Astrocyte (in vitro differentiated cells and primary cell): ENCODE data around the gene MTHFSD. TPM values are rescaled to one million over a fixed set of nuclear protein-coding genes. Genes with fewer than 3 reads are reported as not detected.

ENCODE experiments used
- DNase-seq: peaks from one replicate; pipeline ENCODE4 v3.0.0-alpha.2; 2010; ENCODE audit warnings: low read depth
- FAIRE-seq: peaks from 2 replicates; lab custom pipeline; 2011; peaks lifted over from hg19 to GRCh38; lab: Jason Lieb, UNC
- H2AFZ ChIP-seq: 2 replicates; pipeline ENCODE4 v1.6.0; 2012; ENCODE audit warnings: low read depth, low read length, inconsistent platforms
- H3K27ac ChIP-seq: 2 replicates; pipeline ENCODE4 v1.5.1; 2011; ENCODE audit warnings: low read depth, low read length, inconsistent platforms
- H3K27me3 ChIP-seq: 2 replicates; pipeline ENCODE4 v1.6.0; 2011; ENCODE audit warnings: low read length, inconsistent platforms; ENCODE audit not compliant: insufficient read depth
- H3K36me3 ChIP-seq: 2 replicates; pipeline ENCODE4 v1.5.1; 2011; ENCODE audit warnings: low read length, inconsistent platforms; ENCODE audit not compliant: insufficient read depth
- H3K4me1 ChIP-seq: 2 replicates; pipeline ENCODE4 v1.5.1; 2011; ENCODE audit warnings: low read length, inconsistent platforms; ENCODE audit not compliant: insufficient read depth
- H3K4me2 ChIP-seq: 2 replicates; pipeline ENCODE4 v1.6.0; 2012; ENCODE audit warnings: low read length, inconsistent platforms
- H3K4me3 ChIP-seq: 2 replicates; pipeline ENCODE4 v1.5.1; 2011; ENCODE audit warnings: low read depth, mild to moderate bottlenecking, low read length, inconsistent platforms; ENCODE audit not compliant: insufficient read depth
- H3K79me2 ChIP-seq: 2 replicates; pipeline ENCODE4 v1.6.0; 2012; ENCODE audit warnings: mild to moderate bottlenecking, low read length, inconsistent platforms; ENCODE audit not compliant: insufficient read depth
- H3K9ac ChIP-seq: 2 replicates; pipeline ENCODE4 v1.6.0; 2012; ENCODE audit warnings: mild to moderate bottlenecking, low read length, inconsistent platforms
- H3K9me3 ChIP-seq: 2 replicates; pipeline ENCODE4 v1.5.1; 2012; ENCODE audit warnings: low read depth, mild to moderate bottlenecking, low read length, inconsistent platforms; ENCODE audit not compliant: insufficient read depth
- H4K20me1 ChIP-seq: 2 replicates; pipeline ENCODE4 v1.6.0; 2012; ENCODE audit warnings: low read length, inconsistent platforms; ENCODE audit not compliant: insufficient read depth
- H3K27ac Mint-ChIP-seq: one replicate; pipeline ENCODE4 v1.8.0; 2021; ENCODE audit warnings: mild to moderate bottlenecking, mixed read lengths; ENCODE audit not compliant: unreplicated experiment
- H3K27me3 Mint-ChIP-seq: one replicate; pipeline ENCODE4 v1.8.0; 2021; ENCODE audit warnings: low read depth, mixed read lengths; ENCODE audit not compliant: unreplicated experiment
- H3K36me3 Mint-ChIP-seq: one replicate; pipeline ENCODE4 v1.8.0; 2021; ENCODE audit warnings: low read depth, mixed read lengths; ENCODE audit not compliant: unreplicated experiment
- H3K4me1 Mint-ChIP-seq: one replicate; pipeline ENCODE4 v1.8.0; 2021; ENCODE audit warnings: low read depth, mixed read lengths; ENCODE audit not compliant: unreplicated experiment
- H3K4me3 Mint-ChIP-seq: one replicate; pipeline ENCODE4 v1.8.0; 2021; ENCODE audit warnings: mild to moderate bottlenecking, moderate library complexity, mixed read lengths; ENCODE audit not compliant: unreplicated experiment
- H3K9me3 Mint-ChIP-seq: one replicate; pipeline ENCODE4 v1.8.0; 2021; ENCODE audit warnings: mild to moderate bottlenecking, mixed read lengths; ENCODE audit not compliant: unreplicated experiment
- CTCF ChIP-seq: IDR thresholded peaks from 2 replicates; pipeline ENCODE4 v1.5.1; 2011; ENCODE audit warnings: low read depth, mild to moderate bottlenecking, inconsistent platforms, low read length, moderate library complexity; ENCODE audit not compliant: insufficient read depth
- EZH2 ChIP-seq: IDR thresholded peaks from 2 replicates; pipeline ENCODE4 v1.6.1; 2012; ENCODE audit warnings: mild to moderate bottlenecking, low read length, inconsistent platforms; ENCODE audit not compliant: insufficient read depth
- total RNA-seq: library from RNA; stranded (reverse); gene quantifications from 2 replicates; pipeline ENCODE4 v1.2.1, GENCODE V29; 2021

Gene MTHFSD
- total RNA-seq, 1 donor from 2014 or later, result 15.6 TPM

- FAIRE-seq (no peak), DNase-seq (no peak)
- Histone ChIP-seq H3K36me3 (peaks cover 12% of the 10 kb centered on the region), H3K9me3 (no peaks in the 10 kb centered on the region), H3K4me2 (peak overlapping the region; percentile 86), H3K27me3 (no peaks in the 10 kb centered on the region), H3K79me2 (peaks cover 94% of the 10 kb centered on the region), H3K27ac (peak overlapping the region; percentile 94), H3K4me3 (peak overlapping the region; percentile 97), H3K9ac (peak overlapping the region; percentile 99), H3K4me1 (peaks cover 50% of the 10 kb centered on the region), H2AFZ (no peak overlapping the region), H4K20me1 (peaks cover 64% of the 10 kb centered on the region)
- H3K36me3 Mint-ChIP-seq, result peaks cover 14% of the 10 kb centered on the region
- no peak overlapping the region for H3K4me3 Mint-ChIP-seq
- H3K4me1 Mint-ChIP-seq, result peaks cover 38% of the 10 kb centered on the region
- peaks cover 37% of the 10 kb centered on the region for H3K27me3 Mint-ChIP-seq
- H3K27ac Mint-ChIP-seq, result peak overlapping the region; percentile 58
- TF ChIP-seq EZH2 (no peak), CTCF (no peak)
- H3K9me3 Mint-ChIP-seq, result no peaks in the 10 kb centered on the region
Observed at GRCh38 chr16:86572606-86573005, 17.6 kb upstream of the MTHFSD start.

- Mint-ChIP-seq H3K36me3 (peaks cover 14% of the 10 kb centered on the region), H3K4me3 (peak overlapping the region; percentile 90), H3K4me1 (peaks cover 34% of the 10 kb centered on the region), H3K27me3 (peaks cover 37% of the 10 kb centered on the region), H3K9me3 (no peaks in the 10 kb centered on the region), H3K27ac (no peak overlapping the region)
- H3K27ac ChIP-seq, result peak overlapping the region; percentile 94
- H3K4me1 ChIP-seq, result peaks cover 44% of the 10 kb centered on the region
- peaks cover 94% of the 10 kb centered on the region for H3K79me2 ChIP-seq
- TF ChIP-seq EZH2, result no peak
- no peak for TF ChIP-seq CTCF
- DNase-seq, result no peak
- H3K9me3 ChIP-seq, result no peaks in the 10 kb centered on the region
- H3K27me3 ChIP-seq, result no peaks in the 10 kb centered on the region
- peak overlapping the region; percentile 86 for H3K4me2 ChIP-seq
- H3K36me3 ChIP-seq, result peaks cover 12% of the 10 kb centered on the region
- no peak overlapping the region for H2AFZ ChIP-seq
- peak overlapping the region; percentile 97 for H3K4me3 ChIP-seq
- no peak for FAIRE-seq
- peaks cover 64% of the 10 kb centered on the region for H4K20me1 ChIP-seq
- H3K9ac ChIP-seq, result peak overlapping the region; percentile 99
Observed at GRCh38 chr16:86572041-86572521, 17.0 kb upstream of the MTHFSD start.

GRCh38 chr16:86571530-86571915 is 16.5 kb upstream of the MTHFSD start:
- H3K4me3 Mint-ChIP-seq, result peak overlapping the region; percentile 90
- H3K4me1 ChIP-seq, result peaks cover 39% of the 10 kb centered on the region
- peaks cover 64% of the 10 kb centered on the region for H4K20me1 ChIP-seq
- DNase-seq, result no peak
- peak overlapping the region; percentile 99 for H3K9ac ChIP-seq
- H3K4me2 ChIP-seq, result peak overlapping the region; percentile 86
- H3K27me3 Mint-ChIP-seq, result peaks cover 37% of the 10 kb centered on the region
- H3K4me3 ChIP-seq, result peak overlapping the region; percentile 97
- peak overlapping the region; percentile 69 for H3K27ac Mint-ChIP-seq
- H3K9me3 ChIP-seq, result no peaks in the 10 kb centered on the region
- H3K4me1 Mint-ChIP-seq, result peaks cover 33% of the 10 kb centered on the region
- peaks cover 12% of the 10 kb centered on the region for H3K36me3 ChIP-seq
- H2AFZ ChIP-seq, result no peak overlapping the region
- H3K27me3 ChIP-seq, result no peaks in the 10 kb centered on the region
- no peak for FAIRE-seq
- H3K79me2 ChIP-seq, result peaks cover 90% of the 10 kb centered on the region
- H3K9me3 Mint-ChIP-seq, result no peaks in the 10 kb centered on the region
- H3K27ac ChIP-seq, result peak overlapping the region; percentile 94
- peaks cover 14% of the 10 kb centered on the region for H3K36me3 Mint-ChIP-seq
- TF ChIP-seq CTCF (no peak), EZH2 (no peak)
